Vagina (tissue), 2 donors: ENCODE data around the gene PPP2CA.

ENCODE experiments used
- CTCF ChIP-seq, 3 experiments: fragments of 450-650 bp in 2 of 3; fragments of 200-600 bp in 1 of 3; sonication (generic) in 1 of 3; IDR thresholded peaks; one replicate each; pipeline ENCODE4 v1.5.1; 2017 to 2019; ENCODE audit warnings: antibody characterized with exemption in 3 of 3, mild to moderate bottlenecking in 2 of 3, moderate library complexity in 2 of 3
- POLR2A ChIP-seq, 2 donors: fragments of 450-650 bp; IDR thresholded peaks; one replicate each; pipeline ENCODE4 v1.6.1; 2017; ENCODE audit warnings: antibody characterized with exemption in 2 of 2, mild to moderate bottlenecking in 2 of 2, moderate library complexity in 2 of 2
- POLR2AphosphoS5 ChIP-seq, 2 donors: sonication (generic); formaldehyde crosslinking; IDR thresholded peaks; one replicate each; pipeline ENCODE4 v1.9.0; 2017; ENCODE audit warnings: antibody characterized with exemption in 2 of 2, mild to moderate bottlenecking in 2 of 2, low read depth in 1 of 2; ENCODE audit not compliant: insufficient read depth in 1 of 2

DNA sequence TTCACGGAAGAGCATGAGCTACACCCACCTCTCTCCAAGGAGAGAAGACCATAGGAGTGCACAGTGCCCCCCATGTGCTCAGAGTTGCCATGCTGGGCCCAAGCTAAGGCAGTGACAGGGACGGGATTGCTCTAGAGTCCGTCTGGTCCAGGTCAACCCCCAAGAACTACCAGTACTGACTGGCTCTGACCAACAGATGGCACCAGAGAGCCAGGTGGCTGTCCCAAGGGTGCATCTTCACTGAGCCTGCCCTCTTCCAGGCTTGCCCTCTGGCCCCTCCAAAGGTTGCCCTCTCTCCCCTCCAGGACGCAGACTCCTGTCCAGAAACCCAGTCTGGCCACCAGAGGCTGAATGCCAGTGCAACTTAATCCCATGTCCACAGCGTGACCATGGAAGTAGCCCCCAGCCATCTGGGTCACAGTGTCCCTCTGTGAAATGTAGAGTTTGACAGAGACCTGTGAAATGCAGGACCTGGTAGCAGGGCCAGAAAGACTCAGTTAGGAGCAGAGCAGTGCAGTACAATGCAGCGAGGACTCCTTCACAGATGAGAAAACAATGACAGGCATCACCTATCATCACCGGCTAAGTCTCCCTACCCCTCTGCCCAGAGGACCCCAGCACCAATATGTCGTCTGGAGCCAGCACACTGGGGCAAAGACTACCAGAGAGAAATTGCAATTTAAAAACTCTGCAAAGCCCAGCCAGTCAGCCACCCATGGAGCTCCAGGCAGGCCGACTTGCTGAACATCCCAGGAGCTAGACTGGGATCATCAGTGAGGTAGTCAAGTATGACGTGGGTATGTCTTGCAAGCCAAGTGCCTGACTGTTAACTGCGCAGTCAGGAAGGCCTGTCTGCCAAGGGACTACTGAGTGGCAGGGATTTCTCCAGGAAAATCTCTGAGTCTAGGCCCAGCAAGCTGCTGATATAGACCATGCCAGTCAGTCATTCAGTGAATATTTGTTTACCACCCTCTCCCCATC is 41.4 kb downstream of the PPP2CA start:
- peak; percentile 57 to 92 (median 89) for TF ChIP-seq CTCF (IDR thresholded peaks at IDR 0.05)
- no peak for TF ChIP-seq POLR2A (IDR thresholded peaks at IDR 0.05)
- no peak for TF ChIP-seq POLR2AphosphoS5 (IDR thresholded peaks at IDR 0.05; ENCODE audit: insufficient read depth in 1 of 2, low read depth in 1 of 2)
